ENCODE measurements around the gene PPP2R2D.

PPP2R2D gene

DNA sequence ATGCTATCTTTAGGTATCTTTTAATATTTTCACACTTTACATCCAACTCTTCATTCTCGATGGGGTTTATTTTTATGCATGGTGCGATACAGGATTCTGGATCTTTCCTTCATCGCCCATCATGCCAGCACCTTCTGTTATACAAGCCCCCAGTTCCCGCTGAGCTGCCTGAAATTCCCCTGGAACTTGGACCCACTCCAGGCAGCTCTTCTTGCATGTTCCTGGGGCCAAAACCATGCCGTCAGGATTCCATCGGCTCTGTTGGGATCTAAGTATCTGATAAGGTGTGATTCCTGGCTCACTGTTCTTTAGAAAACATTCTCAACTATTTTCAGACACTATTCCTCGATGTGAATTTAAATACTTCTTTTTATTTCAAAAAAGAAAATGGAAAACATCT lies 40.5 kb upstream of the PPP2R2D start:
- no peak overlapping the region for H3K9ac ChIP-seq (ENCODE audit: insufficient read length, low read depth)
- no peak overlapping the region for H3K4me3 ChIP-seq (ENCODE audit: insufficient read length, low read depth)
- no peaks in the 10 kb centered on the region for H3K9me3 ChIP-seq (ENCODE audit: insufficient read depth, low read length)
- no peaks in the 10 kb centered on the region for H3K27me3 ChIP-seq (ENCODE audit: insufficient read depth, insufficient read length)
- TF ChIP-seq YY1 (IDR thresholded peaks at IDR 0.05; ENCODE audit: insufficient read depth, insufficient read length) (no peak), SUZ12 (IDR thresholded peaks at IDR 0.05; ENCODE audit: extremely low read depth, insufficient read depth, insufficient read length) (no peak)
- DNase-seq (ENCODE audit: low read depth, low spot score): no peak
- no peaks in the 10 kb centered on the region for H3K36me3 ChIP-seq (ENCODE audit: insufficient read depth, insufficient read length, low read length)
- H3K4me1 ChIP-seq (ENCODE audit: insufficient read depth, insufficient read length): no peaks in the 10 kb centered on the region

- no peak for DNase-seq (ENCODE audit: low read depth, low spot score)
These were observed 39.9 kb upstream of the PPP2R2D start for GRCh38 chr10:131860806-131861440.

GRCh38 chr10:131862548-131862947 lies 38.3 kb upstream of the PPP2R2D start:
- Histone ChIP-seq H3K4me1 (ENCODE audit: insufficient read depth, insufficient read length) (no peaks in the 10 kb centered on the region), H3K4me3 (ENCODE audit: insufficient read length, low read depth) (no peak overlapping the region), H3K27me3 (ENCODE audit: insufficient read depth, insufficient read length) (no peaks in the 10 kb centered on the region), H3K9ac (ENCODE audit: insufficient read length, low read depth) (no peak overlapping the region), H3K9me3 (ENCODE audit: insufficient read depth, low read length) (no peaks in the 10 kb centered on the region), H3K36me3 (ENCODE audit: insufficient read depth, insufficient read length, low read length) (no peaks in the 10 kb centered on the region)
- DNase-seq (ENCODE audit: low read depth, low spot score): no peak
- TF ChIP-seq SUZ12 (IDR thresholded peaks at IDR 0.05; ENCODE audit: extremely low read depth, insufficient read depth, insufficient read length) (no peak), YY1 (IDR thresholded peaks at IDR 0.05; ENCODE audit: insufficient read depth, insufficient read length) (no peak), ZNF274 (IDR thresholded peaks at IDR 0.05; ENCODE audit: low read depth, low read length) (no peak)

More at GRCh38 chr10:131860806-131861440, 39.9 kb upstream of the PPP2R2D start:
- H3K27me3 ChIP-seq (ENCODE audit: insufficient read depth, insufficient read length): no peaks in the 10 kb centered on the region
- TF ChIP-seq SUZ12 (IDR thresholded peaks at IDR 0.05; ENCODE audit: extremely low read depth, insufficient read depth, insufficient read length): no peak
- TF ChIP-seq YY1 (IDR thresholded peaks at IDR 0.05; ENCODE audit: insufficient read depth, insufficient read length): no peak
- TF ChIP-seq ZNF274 (IDR thresholded peaks at IDR 0.05; ENCODE audit: low read depth, low read length): no peak
- no peaks in the 10 kb centered on the region for H3K4me1 ChIP-seq (ENCODE audit: insufficient read depth, insufficient read length)
- no peaks in the 10 kb centered on the region for H3K36me3 ChIP-seq (ENCODE audit: insufficient read depth, insufficient read length, low read length)
- H3K9ac ChIP-seq (ENCODE audit: insufficient read length, low read depth): no peak overlapping the region
- H3K4me3 ChIP-seq (ENCODE audit: insufficient read length, low read depth): no peak overlapping the region
- H3K9me3 ChIP-seq (ENCODE audit: insufficient read depth, low read length): no peaks in the 10 kb centered on the region

DNA sequence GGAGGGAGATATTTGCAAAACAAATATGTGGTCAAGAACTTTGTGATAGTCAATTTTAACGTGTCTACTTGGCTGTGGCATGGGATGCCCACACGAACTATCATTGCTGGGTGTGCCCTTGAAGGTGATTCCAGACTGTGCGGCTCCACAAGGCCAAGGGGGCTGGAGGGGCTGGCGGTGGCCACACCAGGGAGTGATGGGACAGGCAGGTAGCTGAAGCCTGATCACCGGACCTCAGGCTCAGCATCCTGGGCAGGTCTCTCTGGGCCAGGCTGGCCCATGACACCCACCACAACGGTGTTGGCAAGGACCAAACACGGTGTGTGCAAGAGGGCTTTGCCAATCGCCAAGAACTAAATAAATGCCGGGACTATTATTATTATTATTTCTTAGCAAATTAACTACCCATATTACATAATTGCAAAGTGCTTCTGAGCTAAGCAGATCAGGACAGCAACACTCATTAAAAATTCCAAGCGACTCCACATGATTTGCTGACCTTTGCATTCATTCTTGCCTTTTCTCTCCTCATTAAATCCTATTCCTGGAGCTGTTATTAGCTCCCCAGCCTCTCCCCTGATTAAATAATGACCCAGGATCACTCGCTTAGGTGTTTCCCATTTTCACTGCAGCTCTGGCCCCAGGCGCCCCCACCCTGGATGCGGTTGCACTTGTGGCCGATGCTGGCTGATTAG lies 35.4 kb upstream of the PPP2R2D start:
- Histone ChIP-seq H3K4me1 (ENCODE audit: insufficient read depth, insufficient read length) (no peaks in the 10 kb centered on the region), H3K36me3 (ENCODE audit: insufficient read depth, insufficient read length, low read length) (no peaks in the 10 kb centered on the region), H3K4me3 (ENCODE audit: insufficient read length, low read depth) (no peak overlapping the region), H3K9ac (ENCODE audit: insufficient read length, low read depth) (no peak overlapping the region), H3K27me3 (ENCODE audit: insufficient read depth, insufficient read length) (no peaks in the 10 kb centered on the region), H3K9me3 (ENCODE audit: insufficient read depth, low read length) (peaks cover 6% of the 10 kb centered on the region; the same call in 1 of the 2 replicates)
- DNase-seq (ENCODE audit: low read depth, low spot score): no peak
- TF ChIP-seq SUZ12 (IDR thresholded peaks at IDR 0.05; ENCODE audit: extremely low read depth, insufficient read depth, insufficient read length): no peak
- no peak for TF ChIP-seq ZNF274 (IDR thresholded peaks at IDR 0.05; ENCODE audit: low read depth, low read length)
- TF ChIP-seq YY1 (IDR thresholded peaks at IDR 0.05; ENCODE audit: insufficient read depth, insufficient read length): no peak

DNA sequence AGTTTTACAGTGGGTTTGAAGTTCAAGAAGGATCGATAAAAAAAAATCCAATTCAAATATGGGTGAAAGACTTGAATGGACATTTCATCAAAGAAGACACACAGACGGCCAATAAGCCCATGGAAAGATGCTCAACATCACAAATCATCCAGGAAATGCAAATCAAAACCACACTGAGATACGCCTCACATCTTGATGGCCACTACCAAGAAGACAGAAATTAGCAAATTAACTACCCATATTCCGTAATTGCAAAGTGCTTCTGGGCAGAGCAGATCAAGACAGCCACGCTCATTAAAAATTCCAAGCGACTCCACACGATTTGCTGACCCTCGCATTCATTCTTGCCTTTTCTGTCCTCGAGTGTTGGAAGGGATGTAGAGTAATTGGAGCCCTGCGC lies 34.1 kb upstream of the PPP2R2D start:
- H3K4me3 ChIP-seq (ENCODE audit: insufficient read length, low read depth): no peak overlapping the region
- peaks cover 6% of the 10 kb centered on the region; the same call in 1 of the 2 replicates for H3K9me3 ChIP-seq (ENCODE audit: insufficient read depth, low read length)
- TF ChIP-seq SUZ12 (IDR thresholded peaks at IDR 0.05; ENCODE audit: extremely low read depth, insufficient read depth, insufficient read length) (no peak), YY1 (IDR thresholded peaks at IDR 0.05; ENCODE audit: insufficient read depth, insufficient read length) (no peak), ZNF274 (IDR thresholded peaks at IDR 0.05; ENCODE audit: low read depth, low read length) (no peak)
- no peaks in the 10 kb centered on the region for H3K27me3 ChIP-seq (ENCODE audit: insufficient read depth, insufficient read length)
- no peak for DNase-seq (ENCODE audit: low read depth, low spot score)
- H3K9ac ChIP-seq (ENCODE audit: insufficient read length, low read depth): no peak overlapping the region
- no peaks in the 10 kb centered on the region for H3K36me3 ChIP-seq (ENCODE audit: insufficient read depth, insufficient read length, low read length)
- no peaks in the 10 kb centered on the region for H3K4me1 ChIP-seq (ENCODE audit: insufficient read depth, insufficient read length)

- no peak for DNase-seq (ENCODE audit: low read depth, low spot score)
- H3K27me3 ChIP-seq (ENCODE audit: insufficient read depth, insufficient read length): no peaks in the 10 kb centered on the region
- no peak overlapping the region for H3K4me3 ChIP-seq (ENCODE audit: insufficient read length, low read depth)
- no peaks in the 10 kb centered on the region for H3K36me3 ChIP-seq (ENCODE audit: insufficient read depth, insufficient read length, low read length)
- H3K4me1 ChIP-seq (ENCODE audit: insufficient read depth, insufficient read length): peaks cover 4% of the 10 kb centered on the region
- no peak overlapping the region for H3K9ac ChIP-seq (ENCODE audit: insufficient read length, low read depth)
- peaks cover 6% of the 10 kb centered on the region; the same call in 1 of the 2 replicates for H3K9me3 ChIP-seq (ENCODE audit: insufficient read depth, low read length)
- TF ChIP-seq SUZ12 (IDR thresholded peaks at IDR 0.05; ENCODE audit: extremely low read depth, insufficient read depth, insufficient read length): no peak
- TF ChIP-seq YY1 (IDR thresholded peaks at IDR 0.05; ENCODE audit: insufficient read depth, insufficient read length): no peak
- TF ChIP-seq ZNF274 (IDR thresholded peaks at IDR 0.05; ENCODE audit: low read depth, low read length): no peak
These were observed 32.4 kb upstream of the PPP2R2D start for GRCh38 chr10:131868436-131868835.

- Histone ChIP-seq H3K4me3 (ENCODE audit: insufficient read length, low read depth) (no peak overlapping the region), H3K27me3 (ENCODE audit: insufficient read depth, insufficient read length) (no peaks in the 10 kb centered on the region), H3K4me1 (ENCODE audit: insufficient read depth, insufficient read length) (peaks cover 4% of the 10 kb centered on the region), H3K9ac (ENCODE audit: insufficient read length, low read depth) (no peak overlapping the region), H3K9me3 (ENCODE audit: insufficient read depth, low read length) (peaks cover 6% of the 10 kb centered on the region; the same call in 1 of the 2 replicates), H3K36me3 (ENCODE audit: insufficient read depth, insufficient read length, low read length) (no peaks in the 10 kb centered on the region)
- DNase-seq (ENCODE audit: low read depth, low spot score): no peak
- TF ChIP-seq YY1 (IDR thresholded peaks at IDR 0.05; ENCODE audit: insufficient read depth, insufficient read length) (no peak), SUZ12 (IDR thresholded peaks at IDR 0.05; ENCODE audit: extremely low read depth, insufficient read depth, insufficient read length) (no peak), ZNF274 (IDR thresholded peaks at IDR 0.05; ENCODE audit: low read depth, low read length) (no peak)
These were observed 31.5 kb upstream of the PPP2R2D start for GRCh38 chr10:131869344-131869743.

Measured in NT2/D1 (cell line).